ENCODE results near the gene IFNGR2.

GRCh38 chr21:33479679-33480480 lies 76.7 kb downstream of the IFNGR2 start, which contains the start of gene TMEM50B:
- peak; percentile 53 for TF ChIP-seq CTCF (IDR thresholded peaks at IDR 0.05)
- peak; percentile 83 for TF ChIP-seq TAF1 (IDR thresholded peaks at IDR 0.05; ENCODE audit: borderline replicate concordance, low read depth, low read length)
- no peak for TF ChIP-seq SMC3 (IDR thresholded peaks at IDR 0.05; ENCODE audit: low read depth, low read length)
- TF ChIP-seq EP300 (IDR thresholded peaks at IDR 0.05; ENCODE audit: borderline replicate concordance in 1 of 2, low read depth in 1 of 2, low read length in 1 of 2) = 0 out of 4 replicates have a peak, but pooled peaks of 1 of the 2 experiments have one; percentile 14
